Amygdala (tissue), 56 donors: ENCODE results near the gene MTX1.

Experiments used
- DNase-seq, 56 donors: peaks; one replicate each; lab custom pipeline; 2025; lab: John Stamatoyannopoulos, UW

Gene MTX1

DNA sequence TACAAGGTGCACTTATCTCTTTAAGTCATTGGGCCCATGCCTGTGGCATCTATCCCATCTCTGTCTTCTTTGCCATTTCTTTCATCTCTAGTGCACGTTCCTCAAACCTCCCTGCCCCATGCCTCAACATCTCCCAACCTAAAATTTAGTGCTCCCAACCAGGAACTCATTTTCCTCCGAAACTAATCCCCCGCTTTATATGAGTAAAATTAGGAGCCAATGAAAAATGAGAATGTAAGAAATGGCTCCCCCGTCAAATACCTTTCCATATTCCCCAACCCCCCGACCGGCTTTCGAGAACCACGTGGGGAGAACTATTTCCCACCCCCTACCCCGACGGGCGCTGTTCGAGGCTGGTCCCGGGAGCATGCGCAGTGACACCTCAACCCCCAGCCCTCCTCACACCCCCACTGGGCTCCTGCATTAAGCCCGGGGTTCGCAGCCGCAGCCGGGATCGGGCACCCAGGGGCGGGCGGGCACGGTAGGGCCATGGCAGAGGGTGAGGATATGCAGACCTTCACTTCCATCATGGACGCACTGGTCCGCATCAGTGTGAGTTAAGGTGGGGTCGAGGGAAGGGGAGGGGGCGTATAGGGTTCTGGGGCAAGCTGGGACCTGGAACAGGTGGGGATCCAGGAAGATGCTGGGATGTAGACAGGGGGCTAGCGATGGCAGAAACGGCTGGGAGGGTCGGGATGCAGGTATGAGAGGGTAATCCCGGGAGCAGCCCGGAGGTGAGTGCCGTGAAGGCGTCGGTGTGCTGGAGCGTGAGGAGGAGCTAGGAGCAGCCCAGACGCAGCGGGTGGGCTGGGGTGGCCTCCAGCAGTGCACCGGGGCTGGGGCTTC, 34.8 kb upstream of the MTX1 start, which contains the start of gene TRIM46:
Gene TRIM46 (plus strand): TSS at position 372 of the 846 bp plus-strand sequence. CDS start 118 bp downstream, at position 490.
- peak in 40 of 56 donors; percentile 25 to 80 (median 59) for DNase-seq

DNA sequence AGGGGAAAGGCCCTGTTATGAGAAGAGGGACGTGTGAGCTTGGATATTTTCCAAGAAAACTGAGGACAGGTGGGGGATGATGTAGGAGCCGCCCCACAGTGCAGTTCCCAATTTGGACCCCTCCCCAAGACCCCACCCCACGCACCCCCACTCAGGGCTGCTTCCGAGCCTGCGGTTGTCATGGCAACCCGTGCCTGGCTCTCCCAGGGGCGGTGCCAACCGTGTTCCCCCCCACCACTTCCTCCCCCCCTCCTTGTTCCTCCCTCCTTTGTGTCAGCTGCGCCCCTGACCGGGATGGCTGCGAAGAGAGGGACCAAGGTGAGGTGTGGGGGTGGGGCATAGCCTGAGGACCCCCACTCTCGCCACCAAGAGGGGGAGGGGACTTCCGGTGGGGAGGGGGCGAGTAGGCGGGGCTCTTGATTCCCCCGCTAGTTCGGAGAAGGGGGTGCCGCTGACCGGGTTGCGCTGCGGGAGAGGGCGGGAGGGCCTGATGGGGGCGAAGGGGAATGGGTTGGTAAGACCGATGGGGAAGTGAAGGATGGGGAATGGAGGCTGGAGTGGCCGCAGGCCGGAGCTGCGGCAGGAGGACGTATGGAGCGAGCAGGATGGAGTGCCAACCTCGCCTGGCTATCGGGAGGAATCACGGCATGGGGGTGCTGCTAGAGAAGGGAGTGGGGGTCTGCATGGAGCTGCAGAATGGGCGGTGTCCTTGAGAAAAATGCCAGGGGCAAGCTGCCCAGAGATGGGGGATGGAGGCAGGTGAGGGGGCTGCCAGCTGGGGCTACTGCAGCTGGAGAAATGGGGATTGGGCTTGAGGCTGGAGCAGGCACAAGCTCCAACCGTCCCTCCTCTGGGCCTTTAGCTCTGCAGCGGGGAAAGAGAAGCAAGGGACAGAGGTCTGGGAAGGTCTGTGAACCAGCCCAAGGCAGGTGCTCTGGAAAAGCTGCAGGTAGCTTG, 33.9 kb upstream of the MTX1 start:
- DNase-seq, result peak in 27 of 56 donors; percentile 30 to 85 (median 45)

DNA sequence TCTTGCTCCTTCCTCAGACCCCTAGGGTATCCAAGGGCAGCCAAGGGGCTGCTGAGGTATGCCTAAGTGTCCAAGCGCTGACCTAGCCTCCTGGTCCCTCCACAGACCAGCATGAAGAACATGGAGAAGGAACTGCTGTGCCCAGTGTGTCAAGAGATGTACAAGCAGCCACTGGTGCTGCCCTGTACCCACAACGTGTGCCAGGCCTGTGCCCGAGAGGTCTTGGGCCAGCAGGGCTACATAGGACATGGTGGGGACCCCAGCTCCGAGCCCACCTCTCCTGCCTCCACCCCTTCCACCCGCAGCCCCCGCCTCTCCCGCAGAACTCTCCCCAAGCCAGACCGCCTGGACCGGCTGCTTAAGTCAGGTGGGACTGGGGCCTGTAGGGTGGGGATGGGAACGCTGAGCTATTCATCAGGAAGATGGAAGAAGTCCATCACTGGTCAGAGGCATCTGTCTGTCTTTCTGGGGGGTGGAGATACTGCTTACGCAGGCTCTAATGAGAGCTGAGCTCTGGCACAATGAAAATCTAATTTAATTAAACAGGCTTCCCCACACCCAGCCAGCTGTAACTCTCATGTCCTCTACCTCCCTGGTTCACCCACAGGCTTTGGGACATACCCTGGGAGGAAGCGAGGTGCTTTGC, 33.1 kb upstream of the MTX1 start:
- peak in 6 of 56 donors; percentile 17 to 35 (median 26) for DNase-seq

DNA sequence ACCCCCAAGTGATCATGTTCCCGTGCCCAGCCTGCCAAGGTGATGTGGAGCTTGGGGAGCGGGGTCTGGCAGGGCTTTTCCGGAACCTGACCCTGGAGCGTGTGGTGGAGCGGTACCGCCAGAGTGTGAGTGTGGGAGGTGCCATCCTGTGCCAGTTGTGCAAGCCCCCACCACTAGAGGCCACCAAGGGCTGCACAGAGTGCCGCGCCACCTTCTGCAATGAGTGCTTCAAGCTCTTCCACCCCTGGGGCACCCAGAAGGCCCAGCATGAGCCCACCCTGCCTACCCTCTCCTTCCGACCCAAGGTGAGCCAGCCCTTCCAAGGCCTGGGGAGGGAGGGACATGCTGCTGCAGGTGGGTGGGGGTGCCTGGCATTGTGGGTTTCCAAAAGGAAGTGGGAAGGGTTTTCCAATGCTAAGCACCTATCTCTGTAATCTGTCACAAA, 32.5 kb upstream of the MTX1 start:
- DNase-seq, result peak in 3 of 56 donors; percentile 19 to 35 (median 25)

DNA sequence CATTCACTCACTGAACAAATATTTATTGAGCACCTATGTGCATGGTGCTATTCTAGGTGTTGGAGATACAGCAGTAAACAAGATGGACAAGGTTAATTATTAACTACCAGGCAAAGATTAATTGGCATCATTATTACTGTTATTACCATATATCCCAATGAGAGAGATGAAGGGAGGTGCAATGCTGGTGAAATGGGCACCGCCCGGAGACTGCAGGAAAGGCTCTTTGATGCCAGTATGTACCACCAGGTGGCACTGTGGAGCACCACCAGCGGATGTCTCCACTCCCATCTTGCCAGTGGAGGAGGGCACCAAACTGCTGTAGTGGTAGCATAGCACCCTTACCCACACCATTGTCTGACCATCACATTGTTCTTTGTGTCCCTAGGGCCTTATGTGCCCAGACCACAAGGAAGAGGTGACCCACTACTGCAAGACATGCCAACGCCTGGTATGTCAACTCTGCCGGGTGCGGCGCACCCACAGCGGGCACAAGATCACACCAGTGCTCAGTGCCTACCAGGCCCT, 31.9 kb upstream of the MTX1 start:
- DNase-seq, result peak in 53 of 56 donors; percentile 22 to 92 (median 66)

DNA sequence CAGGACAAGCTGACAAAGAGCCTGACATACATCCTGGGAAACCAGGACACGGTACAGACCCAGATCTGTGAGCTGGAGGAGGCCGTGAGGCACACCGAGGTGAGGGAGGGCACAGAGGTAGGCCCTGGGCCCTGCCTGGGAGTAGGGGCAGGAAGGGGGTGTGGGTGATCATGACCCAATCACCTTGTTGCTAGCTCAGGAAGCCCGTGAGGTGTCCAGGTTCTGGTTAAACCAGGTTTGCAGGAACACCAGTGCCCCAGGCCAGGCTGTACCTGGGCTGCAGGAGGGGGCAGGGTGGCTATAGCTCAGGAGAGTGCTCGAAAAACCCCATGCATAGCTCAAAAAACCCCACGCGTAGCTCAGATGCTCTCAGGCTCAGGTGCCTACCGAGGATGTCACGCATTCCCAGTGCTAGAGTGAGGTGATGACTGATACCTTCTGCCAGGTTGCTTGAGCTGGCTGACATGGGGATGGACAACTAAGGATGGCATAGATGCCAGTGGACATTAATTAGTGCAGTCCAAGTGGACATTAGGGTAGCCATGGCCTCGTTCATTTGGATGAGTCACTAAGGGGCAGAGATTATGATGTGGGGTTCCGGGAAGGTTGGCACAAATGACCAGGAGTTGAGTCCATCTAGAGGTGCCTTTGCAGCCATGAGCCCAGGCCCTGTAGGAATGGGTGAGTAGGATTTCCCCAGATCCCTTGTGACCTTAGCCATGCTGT, 31.1 kb upstream of the MTX1 start:
- no peak for DNase-seq

DNA sequence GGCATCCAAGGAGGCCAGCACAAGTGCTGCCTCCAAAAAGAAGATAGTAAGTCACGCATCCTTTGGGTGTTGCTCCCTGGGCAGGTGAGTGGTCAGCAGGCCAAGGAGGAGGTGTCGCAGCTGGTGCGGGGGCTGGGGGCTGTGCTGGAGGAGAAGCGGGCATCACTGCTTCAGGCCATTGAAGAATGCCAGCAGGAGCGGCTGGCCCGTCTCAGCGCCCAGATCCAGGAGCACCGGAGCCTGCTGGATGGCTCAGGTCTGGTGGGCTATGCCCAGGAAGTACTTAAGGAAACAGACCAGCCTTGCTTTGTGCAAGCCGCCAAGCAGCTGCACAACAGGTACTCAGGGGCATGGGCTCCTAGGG, 30.6 kb upstream of the MTX1 start:
- no peak for DNase-seq

DNA sequence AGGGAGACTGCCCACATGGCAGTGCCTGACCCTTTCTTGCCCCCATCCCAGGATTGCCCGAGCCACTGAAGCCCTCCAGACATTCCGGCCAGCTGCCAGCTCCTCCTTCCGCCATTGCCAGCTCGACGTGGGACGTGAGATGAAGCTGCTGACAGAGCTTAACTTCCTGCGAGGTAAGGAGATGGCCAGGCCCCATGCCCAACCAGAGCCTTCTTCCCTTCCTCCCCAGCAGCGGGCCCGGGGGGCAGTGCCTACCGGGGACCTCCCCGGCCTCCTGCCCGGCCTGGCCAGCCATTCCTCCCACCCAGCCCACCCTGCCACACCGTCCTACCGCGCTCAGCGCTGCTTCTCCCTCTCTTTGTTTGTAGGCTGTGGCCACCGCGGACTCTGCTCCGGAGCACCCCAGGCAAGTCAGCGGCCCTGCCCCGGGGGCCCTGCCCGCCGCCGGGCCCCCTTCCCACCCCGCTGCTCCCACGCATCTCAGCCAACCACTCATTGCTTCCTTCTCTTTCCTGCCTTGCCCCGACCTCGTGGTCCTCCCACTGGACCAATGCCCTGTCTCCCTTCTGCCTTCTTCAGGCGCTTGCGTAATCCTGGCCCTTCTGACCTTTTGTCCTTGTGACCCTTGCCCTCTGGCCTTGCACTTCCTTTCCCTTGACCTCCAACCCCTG, 29.9 kb upstream of the MTX1 start:
- no peak for DNase-seq

DNA sequence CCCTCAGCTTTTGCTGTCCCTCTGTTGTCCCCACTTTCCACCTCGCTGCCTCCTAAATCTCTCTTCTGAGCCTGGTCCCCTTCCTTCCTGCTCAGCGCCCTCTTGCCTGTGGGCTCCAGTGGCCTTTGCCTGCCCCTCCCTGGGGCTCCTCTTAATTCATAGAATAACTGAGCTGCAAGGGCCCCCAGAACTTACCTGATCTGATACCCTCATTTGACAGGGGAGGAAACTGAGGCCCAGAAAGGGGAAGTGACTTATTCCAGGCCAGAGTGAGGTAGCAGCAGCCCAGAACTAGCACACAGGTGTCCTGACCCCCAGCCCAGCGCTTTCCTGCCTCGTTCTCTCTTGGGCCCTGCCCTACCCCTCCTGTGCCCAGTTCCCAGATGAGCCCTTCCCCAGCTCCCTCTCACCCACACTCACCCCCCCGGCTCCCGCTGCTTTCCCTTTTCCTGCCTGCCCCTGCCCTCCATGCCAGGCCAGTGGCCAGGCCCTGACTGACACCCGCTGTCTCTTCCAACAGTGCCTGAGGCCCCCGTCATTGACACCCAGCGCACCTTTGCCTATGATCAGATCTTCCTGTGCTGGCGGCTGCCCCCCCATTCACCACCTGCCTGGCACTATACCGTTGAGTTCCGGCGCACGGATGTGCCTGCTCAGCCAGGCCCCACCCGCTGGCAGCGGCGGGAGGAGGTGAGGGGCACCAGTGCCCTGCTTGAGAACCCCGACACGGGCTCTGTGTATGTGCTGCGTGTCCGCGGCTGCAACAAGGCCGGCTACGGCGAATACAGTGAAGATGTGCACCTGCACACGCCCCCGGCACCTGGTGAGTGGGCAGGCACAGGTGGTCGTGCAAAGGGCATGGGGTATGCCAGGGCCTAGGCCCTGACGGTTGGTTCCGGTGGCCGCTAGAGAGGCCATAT, 29.1 kb upstream of the MTX1 start:
- DNase-seq, result no peak

DNA sequence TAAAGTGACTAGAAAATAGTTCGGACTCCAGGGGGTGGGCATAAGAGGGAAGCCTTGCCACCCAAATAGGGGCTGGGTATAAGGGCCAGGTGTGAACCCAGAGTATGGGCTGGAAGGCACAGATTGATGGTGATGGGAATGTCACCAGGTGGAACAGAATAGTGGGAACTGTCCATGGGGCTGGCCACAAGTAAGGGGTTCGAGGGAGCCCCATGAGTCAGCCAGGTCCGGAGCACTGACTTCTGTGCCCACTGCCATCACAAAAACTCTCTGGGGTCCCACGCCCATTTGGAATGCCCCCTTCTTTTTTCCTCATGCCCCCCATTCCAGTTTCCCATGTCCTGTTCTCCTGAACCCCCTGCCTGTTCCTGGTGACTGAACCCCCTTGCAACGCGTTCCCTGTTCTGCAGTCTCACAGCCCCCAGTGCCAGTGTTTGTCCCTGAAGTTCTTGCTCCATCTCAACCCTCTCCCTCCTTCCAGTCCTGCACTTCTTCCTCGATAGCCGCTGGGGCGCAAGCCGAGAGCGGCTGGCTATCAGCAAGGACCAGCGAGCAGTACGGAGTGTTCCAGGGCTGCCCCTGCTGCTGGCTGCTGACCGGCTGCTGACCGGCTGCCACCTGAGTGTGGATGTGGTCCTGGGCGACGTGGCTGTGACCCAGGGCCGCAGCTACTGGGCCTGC, 27.0 kb upstream of the MTX1 start:
- no peak for DNase-seq

DNA sequence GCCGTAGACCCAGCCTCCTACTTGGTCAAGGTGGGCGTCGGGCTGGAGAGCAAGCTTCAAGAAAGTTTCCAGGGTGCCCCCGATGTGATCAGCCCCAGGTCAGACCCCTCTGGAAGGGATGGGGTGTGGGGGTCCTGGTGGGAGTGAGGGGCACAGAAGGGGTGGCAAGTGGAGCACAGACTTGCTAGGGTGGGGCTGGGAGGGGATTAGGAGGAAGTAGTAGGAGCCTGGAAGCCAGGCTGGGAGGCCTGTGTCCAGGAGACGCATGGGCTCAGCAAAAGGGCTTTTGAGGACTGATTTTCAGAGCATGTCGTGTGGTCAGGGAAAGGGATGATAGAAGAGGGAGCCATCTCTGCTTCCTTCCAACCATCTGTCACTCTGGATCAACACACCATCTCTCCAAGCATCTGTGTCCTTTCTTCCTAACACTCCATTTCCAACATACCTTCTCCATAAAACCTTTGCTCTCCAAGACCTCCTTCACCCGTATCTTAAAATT, 26.4 kb upstream of the MTX1 start:
- DNase-seq, result no peak

DNA sequence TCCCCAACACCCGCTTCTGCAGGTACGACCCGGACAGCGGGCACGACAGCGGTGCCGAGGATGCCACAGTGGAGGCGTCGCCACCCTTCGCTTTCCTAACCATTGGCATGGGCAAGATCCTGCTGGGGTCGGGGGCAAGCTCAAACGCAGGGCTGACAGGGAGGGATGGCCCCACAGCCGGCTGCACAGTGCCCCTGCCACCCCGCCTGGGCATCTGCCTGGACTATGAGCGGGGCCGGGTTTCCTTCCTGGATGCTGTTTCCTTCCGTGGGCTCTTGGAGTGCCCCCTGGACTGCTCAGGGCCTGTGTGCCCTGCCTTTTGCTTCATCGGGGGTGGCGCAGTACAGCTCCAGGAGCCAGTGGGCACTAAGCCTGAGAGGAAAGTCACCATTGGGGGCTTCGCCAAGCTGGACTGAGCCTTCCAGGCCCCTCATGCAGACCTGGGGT, 24.7 kb upstream of the MTX1 start:
- no peak for DNase-seq

DNA sequence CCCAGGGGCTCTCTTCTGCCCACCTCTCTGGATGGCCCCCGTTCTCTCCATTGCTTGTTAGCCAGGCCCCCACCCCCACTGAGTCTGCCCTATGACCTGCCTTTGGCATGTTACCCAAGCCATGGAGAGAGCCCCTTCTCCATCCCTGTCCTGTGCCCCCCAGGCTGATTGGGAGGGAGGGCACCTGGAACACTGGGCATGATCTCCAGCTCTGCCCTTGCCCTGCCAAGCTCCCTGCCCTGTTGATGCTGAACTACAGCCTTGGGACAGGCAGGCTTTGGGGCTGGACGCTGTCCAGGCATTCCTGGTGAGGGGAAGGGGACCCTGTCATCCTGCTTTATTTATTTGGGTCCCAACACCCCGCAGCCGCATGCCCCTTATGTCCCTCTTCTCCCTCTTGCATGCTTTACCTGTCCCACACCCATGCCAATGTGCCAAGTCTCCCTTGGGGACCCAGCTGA, 24.1 kb upstream of the MTX1 start:
- no peak for DNase-seq

DNA sequence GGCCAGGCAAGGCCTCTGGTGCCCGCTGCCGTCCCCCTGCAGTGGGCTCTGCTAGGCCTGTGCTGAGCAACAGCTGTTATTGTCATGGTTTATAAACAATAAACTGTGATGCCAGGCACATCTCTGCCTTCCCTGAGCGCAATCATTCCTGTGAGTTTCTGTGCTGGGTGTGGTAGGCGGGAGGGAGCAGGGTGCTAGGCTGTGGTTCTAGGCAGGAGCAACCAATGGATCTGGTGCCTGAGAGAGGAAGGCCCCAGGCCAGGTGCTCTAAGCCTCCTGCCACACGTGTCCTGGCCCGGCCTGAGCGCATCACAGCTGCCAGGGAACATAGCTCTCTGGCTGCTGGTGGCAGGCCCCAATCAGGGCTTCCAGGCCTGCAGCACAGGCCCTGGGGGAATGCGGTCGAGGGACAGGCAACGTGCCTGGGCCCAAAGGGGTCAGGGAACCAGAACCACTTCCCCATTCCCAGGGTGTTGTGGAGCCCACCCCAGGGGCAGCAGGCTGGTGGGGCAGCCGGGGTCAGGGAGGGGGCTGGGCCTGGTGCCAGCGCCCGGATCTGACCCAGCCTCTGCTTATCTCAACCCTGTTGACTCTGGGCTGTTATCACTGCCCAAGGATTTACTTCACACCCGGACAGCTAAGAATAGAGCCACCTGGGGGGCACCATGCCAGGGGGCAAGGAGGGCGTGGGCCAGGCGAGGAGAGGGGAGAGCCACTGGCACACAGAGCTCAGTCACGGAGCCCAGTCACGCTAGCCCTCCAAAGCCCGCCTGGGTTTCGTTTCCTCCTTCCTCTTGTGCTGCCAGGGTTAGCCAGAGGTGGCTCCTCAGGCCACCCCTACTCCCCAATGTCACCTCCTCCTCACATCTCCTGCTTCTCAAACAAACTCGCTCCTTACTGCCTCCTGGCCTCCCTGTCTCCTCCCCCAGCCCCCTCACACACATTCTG, 23.4 kb upstream of the MTX1 start:
- DNase-seq, result no peak

DNA sequence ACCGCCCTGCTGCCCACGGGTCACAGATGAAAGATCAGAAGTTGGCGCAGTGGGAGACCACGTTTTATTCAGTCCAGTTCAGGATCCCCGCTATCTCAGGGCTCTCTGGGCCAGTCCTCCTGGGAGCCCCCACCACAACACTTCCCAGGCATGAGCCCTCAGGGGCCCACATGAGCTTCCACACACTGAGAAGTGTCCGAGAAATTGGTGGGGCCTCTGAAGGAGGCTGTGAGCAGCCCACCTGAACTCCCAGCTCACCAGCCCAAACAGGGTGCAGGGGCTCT, 22.8 kb upstream of the MTX1 start:
- no peak for DNase-seq
